IMR-90 (cell line): Measurements from ENCODE around the gene TAS2R8. TPM values are rescaled to one million over a fixed set of nuclear protein-coding genes. Genes with fewer than 3 reads are reported as not detected.

ENCODE experiments used
- ATAC-seq: fragments of 200-7000 bp; cut with Tn5 transposase; 2 replicates; pipeline ENCODE4 v1.9.1; 2020; ENCODE audit warnings: low read depth, mild to moderate bottlenecking, moderate library complexity
- BruUV-seq: library from RNA; stranded (reverse); fragments of 400-500 nt; replicated peaks from 2 replicates; lab custom pipeline; 2021; lab: Mats Ljungman, UMichigan
- CTCF ChIA-PET: fragments of 300-600 bp; formaldehyde crosslinking; extraction: SDS; loops from one replicate; lab custom pipeline; 2021; ENCODE audit warnings: antibody characterized with exemption; lab: Yijun Ruan, JAX
- POLR2A ChIA-PET: fragments of 300-600 bp; sonication (Branson Sonifier 250); formaldehyde crosslinking; loops from one replicate; lab custom pipeline; 2022; ENCODE audit warnings: antibody characterized with exemption; ENCODE audit not compliant: unreplicated experiment; lab: Charles Lee
- DNase-seq: peaks from one replicate; pipeline ENCODE4 v3.0.0; 2013
- H2AFZ ChIP-seq: replicated peaks from 2 replicates; pipeline ENCODE3; 2013; ENCODE audit warnings: low read length, mild to moderate bottlenecking; ENCODE audit not compliant: poor library complexity
- H2AK5ac ChIP-seq: 2 replicates; pipeline ENCODE4 v1.6.1; 2013; ENCODE audit warnings: low read depth, low read length, inconsistent platforms
- H2AK9ac ChIP-seq: replicated peaks from 2 replicates; pipeline ENCODE3; 2013; ENCODE audit warnings: mild to moderate bottlenecking, low read depth, low read length, moderate library complexity; ENCODE audit not compliant: poor library complexity
- H2BK120ac ChIP-seq: 2 replicates; pipeline ENCODE4 v1.6.1; 2013; ENCODE audit warnings: low read depth, low read length, inconsistent platforms
- H2BK15ac ChIP-seq: 3 replicates; pipeline ENCODE4 v1.6.1; 2013; ENCODE audit warnings: low read depth, low read length, inconsistent platforms
- H2BK20ac ChIP-seq: 2 replicates; pipeline ENCODE4 v1.6.1; 2013; ENCODE audit warnings: low read depth, mild to moderate bottlenecking, inconsistent platforms, low read length, moderate library complexity
- H2BK5ac ChIP-seq: 2 replicates; pipeline ENCODE4 v1.6.1; 2013; ENCODE audit warnings: mild to moderate bottlenecking, low read depth, low read length, inconsistent platforms; ENCODE audit not compliant: poor library complexity, severe bottlenecking
- H3K14ac ChIP-seq: replicated peaks from 2 replicates; pipeline ENCODE4 v1.6.1; 2013; ENCODE audit warnings: low read depth, low read length, inconsistent platforms
- H3K18ac ChIP-seq: 2 replicates; pipeline ENCODE4 v1.6.1; 2013; ENCODE audit warnings: low read depth, low read length, control low read depth
- H3K23ac ChIP-seq: 2 replicates; pipeline ENCODE4 v1.6.1; 2013; ENCODE audit warnings: low read depth, low read length, inconsistent platforms
- H3K27ac ChIP-seq: 2 replicates; pipeline ENCODE4 v1.5.1; 2013; ENCODE audit warnings: mild to moderate bottlenecking, control low read depth, low read length; ENCODE audit not compliant: insufficient read depth
- H3K27me3 ChIP-seq: 2 replicates; pipeline ENCODE4 v1.6.1; 2013; ENCODE audit warnings: low read length; ENCODE audit not compliant: control insufficient read depth, insufficient read depth
- H3K36me3 ChIP-seq: 2 replicates; pipeline ENCODE4 v1.6.1; 2013; ENCODE audit warnings: low read length, mixed read lengths; ENCODE audit not compliant: control insufficient read depth, insufficient read depth
- H3K4ac ChIP-seq: 2 replicates; pipeline ENCODE4 v1.6.1; 2013; ENCODE audit warnings: low read depth, low read length, inconsistent platforms
- H3K4me1 ChIP-seq: 2 replicates; pipeline ENCODE4 v1.6.1; 2013; ENCODE audit warnings: low read length, mixed read lengths; ENCODE audit not compliant: control insufficient read depth, insufficient read depth
- H3K4me2 ChIP-seq: 2 replicates; pipeline ENCODE4 v1.6.1; 2013; ENCODE audit warnings: low read depth, mild to moderate bottlenecking, control low read depth, low read length, moderate library complexity
- H3K4me3 ChIP-seq: 2 replicates; pipeline ENCODE4 v1.5.1; 2013; ENCODE audit warnings: low read depth, mild to moderate bottlenecking, control low read depth, low read length, moderate library complexity; ENCODE audit not compliant: insufficient read depth
- H3K56ac ChIP-seq: 2 replicates; pipeline ENCODE4 v1.6.1; 2013; ENCODE audit warnings: low read length, inconsistent platforms; ENCODE audit not compliant: insufficient read depth; ENCODE audit errors: extremely low read depth
- H3K79me1 ChIP-seq, 2 experiments: 2 replicates each; pipeline ENCODE4 v1.6.1; 2013; ENCODE audit warnings: low read length in 2 of 2, inconsistent platforms in 1 of 2, low read depth in 1 of 2
- H3K9ac ChIP-seq: 2 replicates; pipeline ENCODE4 v1.6.1; 2013; ENCODE audit warnings: low read depth, low read length, control low read depth
- H3K9me1 ChIP-seq: 2 replicates; pipeline ENCODE4 v1.6.1; 2013; ENCODE audit warnings: low read length, inconsistent platforms; ENCODE audit not compliant: insufficient read depth
- H3K9me3 ChIP-seq: 2 replicates; pipeline ENCODE4 v1.6.1; 2013; ENCODE audit warnings: low read length; ENCODE audit not compliant: control insufficient read depth, insufficient read depth
- H4K20me1 ChIP-seq: 2 replicates; pipeline ENCODE4 v1.6.1; 2013; ENCODE audit warnings: low read length, inconsistent platforms; ENCODE audit not compliant: insufficient read depth
- H4K5ac ChIP-seq: 2 replicates; pipeline ENCODE4 v1.6.1; 2013; ENCODE audit warnings: mild to moderate bottlenecking, low read depth, low read length, control low read depth
- H4K8ac ChIP-seq, 2 experiments: 2 replicates each; pipeline ENCODE4 v1.6.1; 2013; ENCODE audit warnings: low read depth in 2 of 2, low read length in 2 of 2, control low read depth in 1 of 2, inconsistent platforms in 1 of 2
- H4K91ac ChIP-seq: 2 replicates; pipeline ENCODE4 v1.6.1; 2013; ENCODE audit warnings: low read depth, low read length, inconsistent platforms; ENCODE audit not compliant: insufficient read depth
- BHLHE40 ChIP-seq: fragments of 150-350 bp; IDR thresholded peaks from 2 replicates; pipeline ENCODE4 v1.6.1; 2016; ENCODE audit warnings: mild to moderate bottlenecking, low read depth, low read length
- CEBPB ChIP-seq: IDR thresholded peaks from 2 replicates; pipeline ENCODE4 v1.6.1; 2012; ENCODE audit warnings: low read depth, low read length, improper control_type of control experiment
- CHD1 ChIP-seq: IDR thresholded peaks from 2 replicates; pipeline ENCODE4 v1.6.1; 2012; ENCODE audit warnings: low read depth, low read length, improper control_type of control experiment
- CTCF ChIP-seq: conservative IDR thresholded peaks from 2 replicates; pipeline ENCODE4 v1.5.1; 2012; ENCODE audit warnings: mild to moderate bottlenecking, low read depth, low read length, improper control_type of control experiment
- ELK1 ChIP-seq: fragments of 150-350 bp; IDR thresholded peaks from 2 replicates; pipeline ENCODE4 v1.6.1; 2016; ENCODE audit warnings: low read depth, mild to moderate bottlenecking, low read length, moderate library complexity, borderline replicate concordance
- FOS ChIP-seq: fragments of 150-350 bp; IDR thresholded peaks from 2 replicates; pipeline ENCODE4 v1.6.1; 2016; ENCODE audit warnings: low read depth, low read length
- MAZ ChIP-seq: IDR thresholded peaks from 2 replicates; pipeline ENCODE4 v1.6.1; 2012; ENCODE audit warnings: low read depth, mild to moderate bottlenecking, low read length, improper control_type of control experiment, moderate library complexity, borderline replicate concordance
- MXI1 ChIP-seq: IDR thresholded peaks from 2 replicates; pipeline ENCODE4 v1.6.1; 2012; ENCODE audit warnings: low read depth, mild to moderate bottlenecking, low read length, moderate library complexity, borderline replicate concordance
- NFE2L2 ChIP-seq: fragments of 150-350 bp; IDR thresholded peaks from 2 replicates; pipeline ENCODE4 v1.6.1; 2016; ENCODE audit warnings: low read depth, mild to moderate bottlenecking, low read length
- POLR2A ChIP-seq: IDR thresholded peaks from 2 replicates; pipeline ENCODE4 v1.6.1; 2012; ENCODE audit warnings: mild to moderate bottlenecking, low read depth, low read length
- RAD21 ChIP-seq: IDR thresholded peaks from 2 replicates; pipeline ENCODE4 v1.6.1; 2012; ENCODE audit warnings: low read length, improper control_type of control experiment
- RCOR1 ChIP-seq: IDR thresholded peaks from 2 replicates; pipeline ENCODE4 v1.6.1; 2012; ENCODE audit warnings: mild to moderate bottlenecking, low read length, improper control_type of control experiment; ENCODE audit not compliant: insufficient replicate concordance
- RFX5 ChIP-seq: IDR thresholded peaks from 2 replicates; pipeline ENCODE4 v1.8.0; 2012; ENCODE audit warnings: low read depth, mild to moderate bottlenecking, low read length, moderate library complexity
- SMC3 ChIP-seq: fragments of 150-350 bp; IDR thresholded peaks from 2 replicates; pipeline ENCODE4 v1.6.1; 2016; ENCODE audit warnings: low read depth, mild to moderate bottlenecking, antibody characterized with exemption, low read length, moderate library complexity
- USF2 ChIP-seq: fragments of 150-350 bp; IDR thresholded peaks from 2 replicates; pipeline ENCODE4 v1.6.1; 2017; ENCODE audit warnings: mild to moderate bottlenecking, antibody characterized with exemption, low read length, low read depth
- WGBS, 2 experiments: methylation state at CpG; one replicate each; pipeline versions ENCODE4 v1.1.5 to v1.1.7; 2013; ENCODE audit warnings: missing lambda C conversion rate in 2 of 2; ENCODE audit not compliant: insufficient read length in 1 of 2; ENCODE audit errors: extremely low coverage in 2 of 2; 5-methylcytosine and 5-hydroxymethylcytosine counted together
- dilution Hi-C: fragments of 300-500 bp; cut with HindIII; formaldehyde crosslinking; loops from one replicate; pipeline ENCODE4 v1.14.3; 2018; ENCODE audit warnings: low sequenced_read_pairs; ENCODE audit not compliant: unreplicated experiment
- in situ Hi-C: fragments of 300-500 bp; cut with MboI; formaldehyde crosslinking; loops from 3 replicates; pipeline ENCODE4 v1.14.3; 2019; ENCODE audit warnings: low sequenced_read_pairs, inconsistent platforms, mixed read lengths
- intact Hi-C: fragments of 100-400 bp; cut with micrococcal nuclease; formaldehyde crosslinking; loops from 2 replicates; pipeline ENCODE4 v1.10.0; 2022
- polyA plus RNA-seq, 3 experiments: library from polyadenylated mRNA; depleted of rRNA; stranded (reverse); fragments of >200 nt; gene quantifications; 2 replicates each; pipeline ENCODE4 v1.2.3, GENCODE V29; 2012; ENCODE audit warnings: low replicate concordance in 1 of 3
- total RNA-seq: library from RNA; depleted of rRNA; stranded (reverse); fragments of >200 nt; gene quantifications from 2 replicates; pipeline ENCODE4 v1.2.3, GENCODE V29; 2012

Gene TAS2R8
- total and polyA plus RNA-seq, 2 of the 4 experiments (the other 2 are of a cell fraction) = not detected

GRCh38 chr12:10756194-10756593, 50.9 kb downstream of the TAS2R8 start:
- Histone ChIP-seq H3K9me3 (peaks cover 12% of the 10 kb centered on the region; the same call in 1 of the 2 replicates), H2BK120ac (no peak overlapping the region), H3K27me3 (peaks cover 8% of the 10 kb centered on the region; the same call in 1 of the 2 replicates), H3K36me3 (no peaks in the 10 kb centered on the region), H3K4me3 (no peak overlapping the region), H4K8ac (no peak overlapping the region), H2AFZ (no peak overlapping the region), H2BK20ac (no peak overlapping the region), H3K18ac (no peak overlapping the region), H2AK9ac (no peak overlapping the region), H3K56ac (no peak overlapping the region), H4K20me1 (no peaks in the 10 kb centered on the region), H3K9me1 (no peaks in the 10 kb centered on the region), H2BK5ac (no peak overlapping the region), H3K27ac (no peak overlapping the region), H3K79me1 (no peaks in the 10 kb centered on the region), H3K9ac (no peak overlapping the region), H3K4me1 (no peaks in the 10 kb centered on the region), H2AK5ac (no peak overlapping the region), H3K4ac (no peak overlapping the region), H4K5ac (no peak overlapping the region), H3K23ac (no peak overlapping the region), H2BK15ac (no peak overlapping the region), H3K14ac (no peak overlapping the region), H3K4me2 (no peak overlapping the region), H4K91ac (no peak overlapping the region)
- in situ Hi-C loops (no loop called here), intact Hi-C loops (no loop called here), dilution Hi-C loops (no loop called here)
- ATAC-seq (no peak), DNase-seq (no peak)
- ChIA-PET CTCF (no interaction called here), POLR2A (no interaction called here)
- whole genome bisulfite sequencing, 2 experiments = no CpG with 5 or more reads among the region's 4 CpGs
- TF ChIP-seq MXI1 (no peak), USF2 (no peak), FOS (no peak), POLR2A (no peak), CTCF (no peak), MAZ (no peak), NFE2L2 (no peak), CEBPB (no peak), BHLHE40 (no peak), ELK1 (no peak), SMC3 (no peak), RCOR1 (no peak), RFX5 (no peak), CHD1 (no peak), RAD21 (no peak)
- no TSS peak for BruUV-seq
